Measurements from ENCODE around the gene LAMA2.

The LAMA2 gene

GRCh38 chr6:129321303-129321702 lies 438.4 kb downstream of the LAMA2 start:
- no peak for TF ChIP-seq YY1 (IDR thresholded peaks at IDR 0.05; ENCODE audit: low read depth)

GRCh38 chr6:129324345-129324744 lies 441.4 kb downstream of the LAMA2 start:
- TF ChIP-seq TAF1 (IDR thresholded peaks at IDR 0.05; ENCODE audit: low read depth), result no peak
- no peak for TF ChIP-seq EGR1 (IDR thresholded peaks at IDR 0.05)
- TF ChIP-seq TCF12 (IDR thresholded peaks at IDR 0.05; ENCODE audit: low read depth), result no peak
- TF ChIP-seq ZBTB7A (IDR thresholded peaks at IDR 0.05; ENCODE audit: low read depth), result no peak
- no peak for TF ChIP-seq NFIC (IDR thresholded peaks at IDR 0.05)
- TF ChIP-seq EP300 (IDR thresholded peaks at IDR 0.05; ENCODE audit: borderline replicate concordance), result no peak
- TF ChIP-seq TEAD4 (IDR thresholded peaks at IDR 0.05), result no peak
- no peak for TF ChIP-seq CEBPB (IDR thresholded peaks at IDR 0.05)
- TF ChIP-seq CREB1 (IDR thresholded peaks at IDR 0.05; ENCODE audit: low read depth), result no peak
- TF ChIP-seq REST (IDR thresholded peaks at IDR 0.05; ENCODE audit: low read depth), result no peak
- no peak for TF ChIP-seq MAX (IDR thresholded peaks at IDR 0.05)
- no peak for TF ChIP-seq USF1 (IDR thresholded peaks at IDR 0.05)
- no peak for TF ChIP-seq FOXM1 (IDR thresholded peaks at IDR 0.05; ENCODE audit: borderline replicate concordance, low read depth)
- no peak for TF ChIP-seq YY1 (IDR thresholded peaks at IDR 0.05; ENCODE audit: low read depth)
- no peak for TF ChIP-seq RAD21 (IDR thresholded peaks at IDR 0.05; ENCODE audit: low read depth)

GRCh38 chr6:129329678-129330077 lies 446.7 kb downstream of the LAMA2 start:
- TF ChIP-seq MAX (IDR thresholded peaks at IDR 0.05) (no peak), YY1 (IDR thresholded peaks at IDR 0.05; ENCODE audit: low read depth) (no peak), CEBPB (IDR thresholded peaks at IDR 0.05) (no peak), USF1 (IDR thresholded peaks at IDR 0.05) (no peak), EP300 (IDR thresholded peaks at IDR 0.05; ENCODE audit: borderline replicate concordance) (no peak), TCF12 (IDR thresholded peaks at IDR 0.05; ENCODE audit: low read depth) (no peak), CREB1 (IDR thresholded peaks at IDR 0.05; ENCODE audit: low read depth) (no peak), TAF1 (IDR thresholded peaks at IDR 0.05; ENCODE audit: low read depth) (no peak), FOXM1 (IDR thresholded peaks at IDR 0.05; ENCODE audit: borderline replicate concordance, low read depth) (no peak), REST (IDR thresholded peaks at IDR 0.05; ENCODE audit: low read depth) (no peak), ZBTB7A (IDR thresholded peaks at IDR 0.05; ENCODE audit: low read depth) (no peak), TEAD4 (IDR thresholded peaks at IDR 0.05) (no peak), EGR1 (IDR thresholded peaks at IDR 0.05) (no peak), RAD21 (IDR thresholded peaks at IDR 0.05; ENCODE audit: low read depth) (no peak), NFIC (IDR thresholded peaks at IDR 0.05) (no peak)

GRCh38 chr6:129331450-129332138 lies 448.7 kb downstream of the LAMA2 start:
- TF ChIP-seq TCF12 (IDR thresholded peaks at IDR 0.05; ENCODE audit: low read depth) (no peak), TAF1 (IDR thresholded peaks at IDR 0.05; ENCODE audit: low read depth) (no peak), TEAD4 (IDR thresholded peaks at IDR 0.05) (no peak), NFIC (IDR thresholded peaks at IDR 0.05) (no peak), REST (IDR thresholded peaks at IDR 0.05; ENCODE audit: low read depth) (no peak), RAD21 (IDR thresholded peaks at IDR 0.05; ENCODE audit: low read depth) (no peak)

GRCh38 chr6:129335792-129336191 lies 452.9 kb downstream of the LAMA2 start:
- TF ChIP-seq CREB1 (IDR thresholded peaks at IDR 0.05; ENCODE audit: low read depth), result no peak
- no peak for TF ChIP-seq TAF1 (IDR thresholded peaks at IDR 0.05; ENCODE audit: low read depth)
- TF ChIP-seq EP300 (IDR thresholded peaks at IDR 0.05; ENCODE audit: borderline replicate concordance), result no peak
- no peak for TF ChIP-seq ZBTB7A (IDR thresholded peaks at IDR 0.05; ENCODE audit: low read depth)
